Measurements from ENCODE around the gene GNS. TPM values are rescaled to one million over a fixed set of nuclear protein-coding genes. Genes with fewer than 3 reads are reported as not detected.

The GNS gene
- total RNA-seq, 1 donor from 2014 or later, result 76.7 TPM

DNA sequence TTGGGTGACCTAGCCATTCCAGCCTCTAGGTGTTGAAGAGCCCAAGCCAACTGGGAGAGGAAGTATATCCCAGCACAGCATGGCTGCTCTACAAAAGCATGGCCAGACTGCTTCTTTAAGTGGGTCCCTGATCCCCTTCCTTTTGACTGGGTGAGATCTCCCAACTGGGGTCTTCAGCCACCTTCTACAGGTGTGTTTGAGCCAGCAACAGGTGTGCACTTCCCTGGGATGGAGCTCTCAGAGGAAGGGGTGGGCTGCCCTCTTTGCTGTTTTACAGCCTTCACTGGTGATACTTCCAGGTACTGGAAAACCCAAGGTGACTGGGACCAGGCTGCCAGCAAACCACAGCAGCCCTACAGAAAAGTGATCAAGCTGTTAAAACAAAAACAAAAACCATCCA is 14.2 kb upstream of the GNS start:
- Mint-ChIP-seq H3K9me3 (peaks cover 8% of the 10 kb centered on the region), H3K27me3 (peaks cover 37% of the 10 kb centered on the region), H3K36me3 (no peaks in the 10 kb centered on the region), H3K27ac (no peak overlapping the region), H3K4me3 (no peak overlapping the region), H3K4me1 (ENCODE audit: unreplicated experiment) (no peaks in the 10 kb centered on the region)
- no peak for DNase-seq (ENCODE audit: extremely low spot score, unreplicated experiment)
- TF ChIP-seq, protein P1, sequence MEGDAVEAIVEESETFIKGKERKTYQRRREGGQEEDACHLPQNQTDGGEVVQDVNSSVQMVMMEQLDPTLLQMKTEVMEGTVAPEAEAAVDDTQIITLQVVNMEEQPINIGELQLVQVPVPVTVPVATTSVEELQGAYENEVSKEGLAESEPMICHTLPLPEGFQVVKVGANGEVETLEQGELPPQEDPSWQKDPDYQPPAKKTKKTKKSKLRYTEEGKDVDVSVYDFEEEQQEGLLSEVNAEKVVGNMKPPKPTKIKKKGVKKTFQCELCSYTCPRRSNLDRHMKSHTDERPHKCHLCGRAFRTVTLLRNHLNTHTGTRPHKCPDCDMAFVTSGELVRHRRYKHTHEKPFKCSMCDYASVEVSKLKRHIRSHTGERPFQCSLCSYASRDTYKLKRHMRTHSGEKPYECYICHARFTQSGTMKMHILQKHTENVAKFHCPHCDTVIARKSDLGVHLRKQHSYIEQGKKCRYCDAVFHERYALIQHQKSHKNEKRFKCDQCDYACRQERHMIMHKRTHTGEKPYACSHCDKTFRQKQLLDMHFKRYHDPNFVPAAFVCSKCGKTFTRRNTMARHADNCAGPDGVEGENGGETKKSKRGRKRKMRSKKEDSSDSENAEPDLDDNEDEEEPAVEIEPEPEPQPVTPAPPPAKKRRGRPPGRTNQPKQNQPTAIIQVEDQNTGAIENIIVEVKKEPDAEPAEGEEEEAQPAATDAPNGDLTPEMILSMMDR (conservative IDR thresholded peaks at IDR 0.05), result no peak

DNA sequence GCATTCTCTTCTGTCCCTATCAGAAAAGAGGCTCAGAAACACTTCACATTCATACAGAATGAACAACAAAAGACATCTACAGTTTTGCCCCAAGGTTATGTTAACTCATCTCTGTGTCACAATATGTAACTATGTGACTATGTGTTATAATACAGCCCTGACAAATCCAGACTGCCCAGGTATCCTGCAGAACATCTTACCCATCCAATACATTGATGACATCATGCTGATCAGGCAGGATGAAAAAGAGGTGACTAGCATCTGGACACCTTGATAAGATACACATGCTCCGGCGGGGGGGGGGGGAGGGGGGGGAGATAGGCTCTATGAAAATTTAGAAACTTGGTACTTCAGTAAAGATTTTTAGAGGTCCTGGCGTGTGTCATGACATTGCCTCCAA is 8.3 kb upstream of the GNS start:
- Mint-ChIP-seq H3K9me3 (peaks cover 4% of the 10 kb centered on the region), H3K4me3 (no peak overlapping the region), H3K4me1 (ENCODE audit: unreplicated experiment) (no peaks in the 10 kb centered on the region), H3K27ac (no peak overlapping the region), H3K36me3 (no peaks in the 10 kb centered on the region), H3K27me3 (peaks cover 3% of the 10 kb centered on the region)
- DNase-seq (ENCODE audit: extremely low spot score, unreplicated experiment), result no peak
- TF ChIP-seq, protein P1 (conservative IDR thresholded peaks at IDR 0.05), result no peak

DNA sequence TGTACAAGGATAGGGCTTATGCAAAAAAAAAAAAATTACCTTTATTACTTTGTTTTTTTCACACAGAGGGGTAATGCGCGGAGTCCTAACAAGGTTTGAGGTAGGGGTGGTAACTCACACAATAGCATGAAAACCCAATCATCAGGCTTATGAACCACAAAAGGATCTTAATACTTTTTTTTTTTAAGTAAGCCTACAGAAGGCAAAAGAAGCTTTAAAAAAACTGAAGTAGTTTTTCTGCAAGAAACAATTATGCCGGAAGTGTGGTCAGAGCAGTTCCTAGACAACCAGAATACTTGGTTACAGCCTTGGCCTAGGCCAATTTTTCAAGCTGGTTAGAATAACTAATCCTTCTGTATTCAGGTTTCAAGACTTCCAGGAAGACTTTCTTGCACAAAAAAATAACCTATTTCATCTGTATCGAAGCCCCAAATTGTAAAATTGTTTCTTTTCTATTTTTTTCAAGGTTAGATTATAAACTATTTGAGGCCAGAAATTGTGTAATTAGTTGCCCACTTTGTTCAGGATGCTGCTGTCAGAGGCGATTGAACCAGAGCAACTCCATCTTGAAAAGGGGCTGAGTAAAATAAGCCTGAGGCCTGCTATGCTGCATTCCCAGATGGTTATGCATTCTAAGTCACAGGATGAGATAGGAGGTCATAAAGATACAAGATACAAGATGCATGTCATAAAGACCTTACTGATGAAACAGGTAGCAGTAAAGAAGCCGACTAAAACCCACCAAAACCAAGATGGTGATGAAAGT is 1.8 kb upstream of the GNS start:
- Mint-ChIP-seq H3K9me3 (no peaks in the 10 kb centered on the region), H3K27ac (no peak overlapping the region), H3K4me1 (ENCODE audit: unreplicated experiment) (peaks cover 20% of the 10 kb centered on the region), H3K27me3 (no peaks in the 10 kb centered on the region), H3K4me3 (no peak overlapping the region), H3K36me3 (peaks cover under 1% of the 10 kb centered on the region)
- TF ChIP-seq, protein P1 (conservative IDR thresholded peaks at IDR 0.05), result no peak
- no peak for DNase-seq (ENCODE audit: extremely low spot score, unreplicated experiment)

DNA sequence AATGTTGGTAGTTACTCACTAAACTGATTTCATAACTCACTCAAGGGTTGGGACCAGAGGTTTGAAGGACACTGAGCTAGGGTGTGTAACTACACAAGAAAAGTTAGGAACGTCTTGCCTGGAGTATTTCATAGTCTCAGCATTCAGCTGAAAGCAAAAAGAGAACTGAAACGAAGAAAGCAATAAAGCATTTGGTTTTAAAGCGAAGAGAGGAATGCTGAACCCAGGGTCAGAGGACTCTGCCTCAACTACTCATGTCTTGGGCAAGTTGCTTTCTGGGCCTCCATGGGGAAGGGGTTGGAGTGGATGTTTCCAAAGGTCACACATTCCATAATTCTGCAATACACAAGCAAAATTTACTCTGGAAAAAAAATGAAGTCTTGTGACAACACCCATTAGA is 1.4 kb downstream of the GNS start:
- Mint-ChIP-seq H3K9me3 (no peaks in the 10 kb centered on the region), H3K4me1 (ENCODE audit: unreplicated experiment) (peaks cover 29% of the 10 kb centered on the region), H3K4me3 (peak overlapping the region; percentile 64), H3K36me3 (peaks cover 12% of the 10 kb centered on the region), H3K27me3 (no peaks in the 10 kb centered on the region), H3K27ac (no peak overlapping the region)
- TF ChIP-seq, protein P1 (conservative IDR thresholded peaks at IDR 0.05), result no peak
- no peak for DNase-seq (ENCODE audit: extremely low spot score, unreplicated experiment)

DNA sequence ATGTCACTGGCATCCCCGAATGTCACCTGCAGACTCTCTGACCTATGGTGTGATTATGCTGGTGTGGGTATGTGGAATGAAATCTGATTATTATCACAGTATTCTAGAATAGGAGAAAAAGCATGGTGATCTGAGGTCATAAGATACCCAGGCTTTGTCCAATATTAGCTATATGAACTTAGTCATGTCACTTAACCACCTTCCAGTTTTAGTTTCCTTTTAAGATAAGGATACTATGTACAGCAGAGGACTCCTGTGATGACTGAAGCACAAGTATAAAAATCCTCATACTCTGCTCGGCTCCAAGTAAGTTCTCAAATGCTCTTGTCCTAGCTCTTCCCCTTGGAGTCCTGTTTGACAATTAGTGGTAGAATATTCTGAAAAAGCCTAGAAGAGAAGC is 2.8 kb downstream of the GNS start:
- Mint-ChIP-seq H3K27me3 (no peaks in the 10 kb centered on the region), H3K36me3 (peaks cover 12% of the 10 kb centered on the region), H3K4me1 (ENCODE audit: unreplicated experiment) (peaks cover 29% of the 10 kb centered on the region), H3K4me3 (peak overlapping the region; percentile 23), H3K9me3 (no peaks in the 10 kb centered on the region), H3K27ac (no peak overlapping the region)
- DNase-seq (ENCODE audit: extremely low spot score, unreplicated experiment), result no peak
- TF ChIP-seq, protein P1 (conservative IDR thresholded peaks at IDR 0.05), result no peak

Measured in type B pancreatic cell (in vitro differentiated cells).